Measurements from ENCODE around the gene RTP5. TPM values are rescaled to one million over a fixed set of nuclear protein-coding genes. Genes with fewer than 3 reads are reported as not detected.
"Not testable (repeated sequence)": the region's sequence is repeated elsewhere in the genome, so short reads cannot be mapped to it uniquely, and the experiment has no call there.

The RTP5 gene
- total RNA-seq, 1 experiment from 2014 or later, result not detected

GRCh38 chr2:241922411-241922810, 52.9 kb downstream of the RTP5 start:
- DNase-seq, result no peak

GRCh38 chr2:241922816-241923601, 53.5 kb downstream of the RTP5 start:
- DNase-seq; H3K27ac Mint-ChIP-seq (ENCODE audit: unreplicated experiment); POLR2A ChIA-PET; H3K4me3 Mint-ChIP-seq (ENCODE audit: unreplicated experiment); H3K27me3 ChIP-seq (replicated peaks; ENCODE audit: control insufficient read depth, insufficient read depth, low read length); H3K27me3 Mint-ChIP-seq (ENCODE audit: insufficient read depth, unreplicated experiment); CTCF ChIA-PET; H3K4me1 Mint-ChIP-seq (ENCODE audit: low read depth, unreplicated experiment); H3K9me3 Mint-ChIP-seq (ENCODE audit: unreplicated experiment); H3K4me3 ChIP-seq (ENCODE audit: low read depth, low read length); H3K36me3 Mint-ChIP-seq (ENCODE audit: insufficient read depth, unreplicated experiment); H3K36me3 ChIP-seq (ENCODE audit: control insufficient read depth, insufficient read depth, low read length); BruUV-seq (replicated peaks); H3K4me1 ChIP-seq; intact Hi-C loops (cut with micrococcal nuclease; ENCODE audit: unreplicated experiment); H3K9me3 ChIP-seq: not testable (repeated sequence)

More at GRCh38 chr2:241922411-241922810, 52.9 kb downstream of the RTP5 start:
- Histone ChIP-seq H3K4me3 (ENCODE audit: low read depth, low read length) (no peak overlapping the region), H3K9me3 (no peaks in the 10 kb centered on the region), H3K36me3 (ENCODE audit: control insufficient read depth, insufficient read depth, low read length) (no peaks in the 10 kb centered on the region), H3K4me1 (no peaks in the 10 kb centered on the region), H3K27me3 (replicated peaks; ENCODE audit: control insufficient read depth, insufficient read depth, low read length) (no peaks in the 10 kb centered on the region)
- Mint-ChIP-seq H3K27ac (ENCODE audit: unreplicated experiment) (no peak overlapping the region), H3K4me1 (ENCODE audit: low read depth, unreplicated experiment) (no peaks in the 10 kb centered on the region), H3K27me3 (ENCODE audit: insufficient read depth, unreplicated experiment) (no peaks in the 10 kb centered on the region), H3K9me3 (ENCODE audit: unreplicated experiment) (no peaks in the 10 kb centered on the region), H3K36me3 (ENCODE audit: insufficient read depth, unreplicated experiment) (no peaks in the 10 kb centered on the region), H3K4me3 (ENCODE audit: unreplicated experiment) (no peak overlapping the region)
- no TSS peak for BruUV-seq (replicated peaks)
- intact Hi-C loops (cut with micrococcal nuclease; ENCODE audit: unreplicated experiment), result no loop called here
- TF ChIP-seq CTCF (IDR thresholded peaks at IDR 0.05; ENCODE audit: insufficient read depth in 1 of 2, low read depth in 1 of 2, low read length in 1 of 2, severe bottlenecking in 1 of 2, unreplicated experiment in 1 of 2), result no peak
- POLR2A ChIA-PET, result no interaction called here
- CTCF ChIA-PET, result no interaction called here

Other genes starting within 250 kb of the RTP5 start
- gene THAP4, start 232.6 kb upstream of the RTP5 start, total RNA-seq (2022), result 34.7 and 37.2 TPM in 2 replicates
- gene ATG4B, start 232.0 kb upstream of the RTP5 start, total RNA-seq (2022), result 94.5 and 101 TPM in 2 replicates
- gene DTYMK, start 182.9 kb upstream of the RTP5 start, total RNA-seq (2022), result 65.1 and 68.4 TPM in 2 replicates
- 28.6 and 32.2 TPM in 2 replicates for gene ING5, start 167.7 kb upstream of the RTP5 start, total RNA-seq (2022)
- 35.4 and 41.3 TPM in 2 replicates for gene D2HGDH, start 135.1 kb upstream of the RTP5 start, total RNA-seq (2022)
- gene GAL3ST2, start 92.9 kb upstream of the RTP5 start, total RNA-seq (2022), result 6.0 and 6.8 TPM in 2 replicates
- gene NEU4, start 60.5 kb upstream of the RTP5 start, total RNA-seq (2022), result 1.5 and 3.9 TPM in 2 replicates
- gene PDCD1, start 10.8 kb upstream of the RTP5 start, total RNA-seq (2022), result not detected in 2 replicates